ENCODE data around the gene C20orf204.

The C20orf204 gene

GRCh38 chr20:64031822-64032314, 4.1 kb upstream of the C20orf204 start:
- Histone ChIP-seq H3K27me3 (peaks cover 0 to 16% of the 10 kb centered on the region in 2 donors), H3K27ac (no peak overlapping the region), H3K4me1 (peaks cover 0 to 6% (median 0%) of the 10 kb centered on the region in 4 donors), H3K9me3 (no peaks in the 10 kb centered on the region), H3K4me3 (no peak overlapping the region), H3K36me3 (peaks cover 56 to 85% (median 81%) of the 10 kb centered on the region in 3 donors)
- intact Hi-C loops (cut with DNase I; ENCODE audit: low total_unique reads), result no loop called here
- no peak for DNase-seq
- no peak for TF ChIP-seq CTCF (IDR thresholded peaks at IDR 0.05)

GRCh38 chr20:64032706-64033624, 3.0 kb upstream of the C20orf204 start:
- Histone ChIP-seq H3K36me3 (peaks cover 45 to 74% (median 70%) of the 10 kb centered on the region in 3 donors), H3K4me3 (no peak overlapping the region), H3K9me3 (no peaks in the 10 kb centered on the region), H3K27me3 (peaks cover 0 to 27% of the 10 kb centered on the region in 2 donors), H3K4me1 (peaks cover 0 to 15% (median 5%) of the 10 kb centered on the region in 4 donors), H3K27ac (no peak overlapping the region)
- no peak for TF ChIP-seq CTCF (IDR thresholded peaks at IDR 0.05)
- intact Hi-C loops (cut with DNase I; ENCODE audit: low total_unique reads), result no loop called here
- no peak for DNase-seq

- peaks cover 0 to 25% (median 15%) of the 10 kb centered on the region in 4 donors for H3K4me1 ChIP-seq
- no peak for TF ChIP-seq CTCF (IDR thresholded peaks at IDR 0.05)
- no peak overlapping the region for H3K27ac ChIP-seq
- peaks cover 0 to 38% of the 10 kb centered on the region in 2 donors for H3K27me3 ChIP-seq
- H3K36me3 ChIP-seq, result peaks cover 34 to 63% (median 60%) of the 10 kb centered on the region in 3 donors
- no peaks in the 10 kb centered on the region for H3K9me3 ChIP-seq
- intact Hi-C loops (cut with DNase I; ENCODE audit: low total_unique reads), result no loop called here
- DNase-seq, result no peak
- no peak overlapping the region for H3K4me3 ChIP-seq
Observed at GRCh38 chr20:64033981-64034493, 1.9 kb upstream of the C20orf204 start.

GRCh38 chr20:64035066-64035932, 683 bp upstream of the C20orf204 start:
- DNase-seq, result no peak
- Histone ChIP-seq H3K4me3 (no peak overlapping the region), H3K27ac (no peak overlapping the region), H3K9me3 (no peaks in the 10 kb centered on the region), H3K36me3 (peaks cover 22 to 50% (median 47%) of the 10 kb centered on the region in 3 donors), H3K27me3 (peaks cover 0 to 51% of the 10 kb centered on the region in 2 donors), H3K4me1 (peaks cover 0 to 34% (median 18%) of the 10 kb centered on the region in 4 donors)
- no peak for TF ChIP-seq CTCF (IDR thresholded peaks at IDR 0.05)
- intact Hi-C loops (cut with DNase I; ENCODE audit: low total_unique reads), result no loop called here
